Endodermal cell (in vitro differentiated cells): ENCODE measurements around the gene KLHL3. TPM values are rescaled to one million over a fixed set of nuclear protein-coding genes. Genes with fewer than 3 reads are reported as not detected.

Experiments
- DNase-seq: peaks from one replicate; pipeline ENCODE4 v3.0.0-alpha.2; 2017
- H3K27ac ChIP-seq: 2 replicates; pipeline ENCODE4 v1.5.1; 2013; ENCODE audit warnings: mild to moderate bottlenecking, low read depth, low read length, moderate library complexity
- H3K27me3 ChIP-seq: 2 replicates; pipeline ENCODE4 v1.6.1; 2013; ENCODE audit warnings: mild to moderate bottlenecking, low read length, moderate library complexity; ENCODE audit not compliant: insufficient read depth, control insufficient read depth, poor library complexity, severe bottlenecking
- H3K36me3 ChIP-seq: 2 replicates; pipeline ENCODE4 v1.7.0; 2013; ENCODE audit warnings: mild to moderate bottlenecking, low read length, moderate library complexity; ENCODE audit not compliant: control insufficient read depth, insufficient read depth
- H3K4me1 ChIP-seq: one replicate; pipeline ENCODE4 v1.7.0; 2013; ENCODE audit warnings: low read length; ENCODE audit not compliant: control insufficient read depth, insufficient read depth
- H3K4me3 ChIP-seq: 2 replicates; pipeline ENCODE4 v1.5.1; 2013; ENCODE audit warnings: mild to moderate bottlenecking, low read length, moderate library complexity
- H3K9ac ChIP-seq: 2 replicates; pipeline ENCODE4 v1.6.1; 2013; ENCODE audit warnings: mild to moderate bottlenecking, low read length, moderate library complexity; ENCODE audit not compliant: poor library complexity, severe bottlenecking; ENCODE audit errors: extremely low read depth
- H3K9me3 ChIP-seq: 2 replicates; pipeline ENCODE4 v1.6.1; 2013; ENCODE audit warnings: mild to moderate bottlenecking, low read length, moderate library complexity; ENCODE audit not compliant: control insufficient read depth
- H3K27ac Mint-ChIP-seq: 2 replicates; pipeline ENCODE4 v1.8.0; 2020; ENCODE audit warnings: mixed read lengths
- H3K27me3 Mint-ChIP-seq: 2 replicates; pipeline ENCODE4 v1.8.0; 2021; ENCODE audit warnings: mild to moderate bottlenecking, mixed read lengths; ENCODE audit not compliant: insufficient read depth
- H3K36me3 Mint-ChIP-seq: 2 replicates; pipeline ENCODE4 v1.8.0; 2020; ENCODE audit warnings: low read depth, mixed read lengths
- H3K4me1 Mint-ChIP-seq: 2 replicates; pipeline ENCODE4 v1.8.0; 2020; ENCODE audit warnings: mixed read lengths
- H3K4me3 Mint-ChIP-seq: 2 replicates; pipeline ENCODE4 v1.8.0; 2020; ENCODE audit warnings: mild to moderate bottlenecking, moderate library complexity, mixed read lengths
- H3K9me3 Mint-ChIP-seq: 2 replicates; pipeline ENCODE4 v1.8.0; 2020; ENCODE audit warnings: mild to moderate bottlenecking, mixed read lengths
- WGBS, 2 experiments: methylation state at CpG; one replicate each; pipeline versions ENCODE4 v1.1.5 to v1.1.7; 2013; ENCODE audit warnings: missing lambda C conversion rate in 2 of 2, mixed read lengths in 1 of 2; ENCODE audit not compliant: insufficient coverage in 1 of 2, insufficient read length in 1 of 2; 5-methylcytosine and 5-hydroxymethylcytosine counted together
- total RNA-seq, 2 donors: library from RNA; stranded (reverse); fragmentation: NEBNext Ultra II Directional in 1 of 2; extraction: Animal tissue kit (Norgen Biotek cat#: 25700) in 1 of 2; gene quantifications; 2 replicates in 1 of 2; 3 replicates in 1 of 2; pipeline ENCODE4 v1.2.1, GENCODE V29; 2021
- TF ChIP-seq, protein P1 (sequence below): fragments of 200-600 bp; sonication (generic); conservative IDR thresholded peaks from 2 replicates; pipeline ENCODE4 v1.5.0; 2021; ENCODE audit warnings: antibody characterized with exemption, mild to moderate bottlenecking

The KLHL3 gene
- total RNA-seq, 2 donors from 2014 or later, result 17.5 to 19.4 TPM

GRCh38 chr5:137621861-137622823 lies 113.7 kb downstream of the KLHL3 start:
- H3K4me3 Mint-ChIP-seq, result no peak overlapping the region
- Histone ChIP-seq H3K9ac (no peak overlapping the region), H3K9me3 (no peaks in the 10 kb centered on the region), H3K36me3 (no peaks in the 10 kb centered on the region), H3K27me3 (no peaks in the 10 kb centered on the region), H3K27ac (no peak overlapping the region), H3K4me1 (no peaks in the 10 kb centered on the region), H3K4me3 (no peak overlapping the region)
- TF ChIP-seq, protein P1, sequence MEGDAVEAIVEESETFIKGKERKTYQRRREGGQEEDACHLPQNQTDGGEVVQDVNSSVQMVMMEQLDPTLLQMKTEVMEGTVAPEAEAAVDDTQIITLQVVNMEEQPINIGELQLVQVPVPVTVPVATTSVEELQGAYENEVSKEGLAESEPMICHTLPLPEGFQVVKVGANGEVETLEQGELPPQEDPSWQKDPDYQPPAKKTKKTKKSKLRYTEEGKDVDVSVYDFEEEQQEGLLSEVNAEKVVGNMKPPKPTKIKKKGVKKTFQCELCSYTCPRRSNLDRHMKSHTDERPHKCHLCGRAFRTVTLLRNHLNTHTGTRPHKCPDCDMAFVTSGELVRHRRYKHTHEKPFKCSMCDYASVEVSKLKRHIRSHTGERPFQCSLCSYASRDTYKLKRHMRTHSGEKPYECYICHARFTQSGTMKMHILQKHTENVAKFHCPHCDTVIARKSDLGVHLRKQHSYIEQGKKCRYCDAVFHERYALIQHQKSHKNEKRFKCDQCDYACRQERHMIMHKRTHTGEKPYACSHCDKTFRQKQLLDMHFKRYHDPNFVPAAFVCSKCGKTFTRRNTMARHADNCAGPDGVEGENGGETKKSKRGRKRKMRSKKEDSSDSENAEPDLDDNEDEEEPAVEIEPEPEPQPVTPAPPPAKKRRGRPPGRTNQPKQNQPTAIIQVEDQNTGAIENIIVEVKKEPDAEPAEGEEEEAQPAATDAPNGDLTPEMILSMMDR, result no peak
- no peak overlapping the region for H3K27ac Mint-ChIP-seq
- no peaks in the 10 kb centered on the region for H3K4me1 Mint-ChIP-seq
- H3K36me3 Mint-ChIP-seq, result peaks cover 9% of the 10 kb centered on the region
- peak; percentile 21 for DNase-seq
- no peaks in the 10 kb centered on the region for H3K27me3 Mint-ChIP-seq
- 93 to 97% methylated on average over 9 to 10 of the region's 10 CpGs for WGBS, 2 experiments
- no peaks in the 10 kb centered on the region for H3K9me3 Mint-ChIP-seq

- Mint-ChIP-seq H3K36me3 (peaks cover 9% of the 10 kb centered on the region), H3K27ac (no peak overlapping the region), H3K27me3 (no peaks in the 10 kb centered on the region), H3K4me3 (no peak overlapping the region), H3K4me1 (no peaks in the 10 kb centered on the region), H3K9me3 (no peaks in the 10 kb centered on the region)
- no peaks in the 10 kb centered on the region for H3K9me3 ChIP-seq
- no peaks in the 10 kb centered on the region for H3K4me1 ChIP-seq
- H3K4me3 ChIP-seq, result no peak overlapping the region
- TF ChIP-seq, protein P1, result no peak
- no peaks in the 10 kb centered on the region for H3K27me3 ChIP-seq
- H3K36me3 ChIP-seq, result no peaks in the 10 kb centered on the region
- 84 to 92% methylated on average over 2 to 3 of the region's 3 CpGs for WGBS, 2 experiments
- no peak overlapping the region for H3K9ac ChIP-seq
- no peak overlapping the region for H3K27ac ChIP-seq
- DNase-seq, result peak; percentile 7
Measured at GRCh38 chr5:137621306-137621705, 114.6 kb downstream of the KLHL3 start.

DNA sequence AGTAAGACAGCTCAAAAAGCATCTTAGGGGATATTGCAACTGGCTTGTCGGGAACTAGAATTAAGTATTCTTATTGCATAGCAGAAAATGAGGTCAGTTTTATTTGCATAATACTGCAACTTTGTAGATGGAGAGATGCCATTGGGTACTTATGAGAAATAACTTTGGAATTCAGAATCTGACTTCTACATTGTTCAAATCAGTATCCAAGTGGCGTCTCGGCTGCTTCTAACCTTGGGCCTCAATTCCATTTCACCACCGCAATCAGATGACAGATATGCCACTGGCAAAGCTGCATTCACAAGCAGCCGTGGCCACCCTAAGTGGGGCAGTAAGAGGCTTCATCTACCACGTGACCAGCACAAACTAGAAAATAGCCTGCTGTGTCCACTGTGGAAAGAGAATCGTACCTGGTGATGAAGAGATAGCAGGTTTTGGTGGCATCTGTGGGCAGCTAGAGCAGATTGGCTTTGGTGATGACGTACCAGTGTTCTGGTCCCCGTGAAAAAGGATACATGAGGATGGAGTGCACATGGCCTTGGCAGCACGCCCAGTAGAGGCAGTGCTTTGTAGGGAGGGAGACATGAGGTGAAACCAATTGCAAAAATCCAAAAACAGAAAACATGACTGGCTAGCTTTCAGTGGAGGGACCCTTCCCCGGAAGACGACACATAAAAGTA lies 116.6 kb downstream of the KLHL3 start:
- Mint-ChIP-seq H3K27ac (no peak overlapping the region), H3K27me3 (peaks cover 3% of the 10 kb centered on the region), H3K36me3 (peaks cover 9% of the 10 kb centered on the region), H3K4me1 (no peaks in the 10 kb centered on the region), H3K4me3 (no peak overlapping the region), H3K9me3 (no peaks in the 10 kb centered on the region)
- no peaks in the 10 kb centered on the region for H3K36me3 ChIP-seq
- no peaks in the 10 kb centered on the region for H3K27me3 ChIP-seq
- no peak overlapping the region for H3K4me3 ChIP-seq
- H3K27ac ChIP-seq, result no peak overlapping the region
- H3K4me1 ChIP-seq, result no peaks in the 10 kb centered on the region
- TF ChIP-seq, protein P1, result no peak
- WGBS, 2 experiments, result 94 to 98% methylated on average over 6 to 12 of the region's 12 CpGs
- no peak overlapping the region for H3K9ac ChIP-seq
- H3K9me3 ChIP-seq, result no peaks in the 10 kb centered on the region
- DNase-seq, result peak; percentile 10
